NT2/D1 (cell line): ENCODE results near the gene WNT2B.

Experiments
- SUZ12 ChIP-seq: IDR thresholded peaks from 2 replicates; pipeline ENCODE4 v1.6.1; 2011; ENCODE audit not compliant: insufficient read length, insufficient read depth; ENCODE audit errors: extremely low read depth
- YY1 ChIP-seq: IDR thresholded peaks from 2 replicates; pipeline ENCODE4 v1.6.1; 2011; ENCODE audit not compliant: insufficient read length, insufficient read depth
- ZNF274 ChIP-seq: IDR thresholded peaks from 2 replicates; pipeline ENCODE4 v1.6.1; 2011; ENCODE audit warnings: mild to moderate bottlenecking, low read depth, low read length

DNA sequence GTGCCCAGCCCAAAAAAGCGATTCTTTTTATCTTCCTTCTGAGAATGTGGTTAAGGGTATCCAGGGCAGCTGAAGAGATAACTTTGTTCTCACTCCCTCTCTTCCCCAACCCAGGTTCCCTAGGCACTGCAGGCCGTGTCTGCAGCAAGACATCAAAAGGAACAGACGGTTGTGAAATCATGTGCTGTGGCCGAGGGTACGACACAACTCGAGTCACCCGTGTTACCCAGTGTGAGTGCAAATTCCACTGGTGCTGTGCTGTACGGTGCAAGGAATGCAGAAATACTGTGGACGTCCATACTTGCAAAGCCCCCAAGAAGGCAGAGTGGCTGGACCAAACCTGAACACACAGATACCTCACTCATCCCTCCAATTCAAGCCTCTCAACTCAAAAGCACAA, 11.4 kb downstream of the WNT2B start:
- no peak for TF ChIP-seq ZNF274
- no peak for TF ChIP-seq YY1
- no peak for TF ChIP-seq SUZ12
